Endothelial cell of umbilical vein (primary cell): ENCODE data around the gene CHMP4A.
A peak's percentile ranks its signal among the peaks of the same experiment; 100 is the strongest.

Experiments
- EZH2 ChIP-seq: IDR thresholded peaks from 2 replicates; pipeline ENCODE4 v1.6.1; 2012; ENCODE audit warnings: borderline replicate concordance, low read depth, mild to moderate bottlenecking, moderate library complexity, low read length, inconsistent platforms; ENCODE audit not compliant: severe bottlenecking
- FOS ChIP-seq: IDR thresholded peaks from 2 replicates; pipeline ENCODE4 v1.6.1; 2011; ENCODE audit warnings: mild to moderate bottlenecking, low read length, moderate library complexity, borderline replicate concordance; ENCODE audit not compliant: insufficient read depth
- JUN ChIP-seq: IDR thresholded peaks from 2 replicates; pipeline ENCODE4 v1.6.1; 2011; ENCODE audit warnings: borderline replicate concordance, low read depth; ENCODE audit not compliant: insufficient read length, insufficient read depth
- MYC ChIP-seq: IDR thresholded peaks from one replicate; pipeline ENCODE4 v1.6.1; 2011; ENCODE audit warnings: mild to moderate bottlenecking, low read depth, low read length
- POLR2A ChIP-seq: IDR thresholded peaks from 2 replicates; pipeline ENCODE4 v1.6.1; 2012; ENCODE audit warnings: low read depth, mild to moderate bottlenecking, control low read depth, low read length
- POLR2AphosphoS5 ChIP-seq: IDR thresholded peaks from 2 replicates; pipeline ENCODE4 v1.6.1; 2012; ENCODE audit warnings: low read depth, mild to moderate bottlenecking, control low read depth, low read length, moderate library complexity; ENCODE audit not compliant: insufficient read depth
- TF ChIP-seq, protein P1 (sequence below), 2 donors: IDR thresholded peaks; 1 replicate in 1 of 2; 2 replicates in 1 of 2; pipeline ENCODE4 v1.5.1; 2011; ENCODE audit warnings: low read length in 2 of 2, mild to moderate bottlenecking in 2 of 2, moderate library complexity in 2 of 2, control low read depth in 1 of 2, inconsistent platforms in 1 of 2, low read depth in 1 of 2; ENCODE audit not compliant: insufficient read depth in 1 of 2; ENCODE audit errors: extremely low read depth in 1 of 2
- TF ChIP-seq, protein P2 (sequence below): IDR thresholded peaks from 2 replicates; pipeline ENCODE4 v1.6.1; 2011; ENCODE audit not compliant: insufficient read depth, insufficient read length

DNA sequence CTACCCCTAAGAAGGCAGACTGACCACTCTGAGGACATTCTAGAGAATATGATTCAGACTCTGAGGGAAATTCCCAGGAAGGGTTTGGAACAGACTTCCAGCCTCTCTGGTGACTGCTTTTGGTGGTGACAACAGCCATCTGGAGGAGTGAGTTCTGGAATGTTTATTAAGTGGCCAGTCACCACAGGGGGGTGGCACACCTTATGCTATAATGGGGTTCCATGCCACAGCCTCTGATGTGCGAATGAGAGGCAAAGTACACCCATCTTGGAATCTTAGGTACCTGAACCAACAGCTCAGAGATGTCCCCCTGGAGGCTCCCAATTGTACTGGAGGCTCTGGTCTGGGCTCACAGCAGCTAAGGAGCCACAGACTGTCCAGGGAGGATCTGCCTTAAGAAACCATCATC, 38.6 kb upstream of the CHMP4A start:
- TF ChIP-seq EZH2 (no peak), POLR2A (no peak), POLR2AphosphoS5 (no peak), FOS (no peak), JUN (no peak), MYC (no peak)
- TF ChIP-seq, protein P1, sequence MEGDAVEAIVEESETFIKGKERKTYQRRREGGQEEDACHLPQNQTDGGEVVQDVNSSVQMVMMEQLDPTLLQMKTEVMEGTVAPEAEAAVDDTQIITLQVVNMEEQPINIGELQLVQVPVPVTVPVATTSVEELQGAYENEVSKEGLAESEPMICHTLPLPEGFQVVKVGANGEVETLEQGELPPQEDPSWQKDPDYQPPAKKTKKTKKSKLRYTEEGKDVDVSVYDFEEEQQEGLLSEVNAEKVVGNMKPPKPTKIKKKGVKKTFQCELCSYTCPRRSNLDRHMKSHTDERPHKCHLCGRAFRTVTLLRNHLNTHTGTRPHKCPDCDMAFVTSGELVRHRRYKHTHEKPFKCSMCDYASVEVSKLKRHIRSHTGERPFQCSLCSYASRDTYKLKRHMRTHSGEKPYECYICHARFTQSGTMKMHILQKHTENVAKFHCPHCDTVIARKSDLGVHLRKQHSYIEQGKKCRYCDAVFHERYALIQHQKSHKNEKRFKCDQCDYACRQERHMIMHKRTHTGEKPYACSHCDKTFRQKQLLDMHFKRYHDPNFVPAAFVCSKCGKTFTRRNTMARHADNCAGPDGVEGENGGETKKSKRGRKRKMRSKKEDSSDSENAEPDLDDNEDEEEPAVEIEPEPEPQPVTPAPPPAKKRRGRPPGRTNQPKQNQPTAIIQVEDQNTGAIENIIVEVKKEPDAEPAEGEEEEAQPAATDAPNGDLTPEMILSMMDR (IDR thresholded peaks at IDR 0.05; ENCODE audit: extremely low read depth in 1 of 2, insufficient read depth in 1 of 2, low read depth in 1 of 2, low read length in 2 of 2) = peak in 1 of 2 donors; percentile 2
- TF ChIP-seq, protein P2, sequence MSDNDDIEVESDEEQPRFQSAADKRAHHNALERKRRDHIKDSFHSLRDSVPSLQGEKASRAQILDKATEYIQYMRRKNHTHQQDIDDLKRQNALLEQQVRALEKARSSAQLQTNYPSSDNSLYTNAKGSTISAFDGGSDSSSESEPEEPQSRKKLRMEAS = no peak
